ENCODE results near the gene FOXN1. TPM values are rescaled to one million over a fixed set of nuclear protein-coding genes. Genes with fewer than 3 reads are reported as not detected.
"Not testable (repeated sequence)": the region's sequence is repeated elsewhere in the genome, so short reads cannot be mapped to it uniquely, and the experiment has no call there.

FOXN1 gene
- total RNA-seq (not detected), polyA plus RNA-seq (ENCODE audit: insufficient read length in 2 of 2) (not detected)
- long read RNA-seq, donor 1, result 0 reads
- long read RNA-seq, donor 2, result 0 reads
- long read RNA-seq, donor 3, result 0 reads
- long read RNA-seq, donor 4, result 0 reads

- DNase-seq (ENCODE audit: low read depth in 4 of 6, low spot score in 6 of 6), result no peak
- no peak within 1 kb of the TSS for H3K27ac ChIP-seq (ENCODE audit: low read depth, low read length)
- H3K4me3 ChIP-seq (ENCODE audit: low read depth, low read length), result no peak within 1 kb of the TSS
- no peaks in the 10 kb centered on the region for H3K9me3 ChIP-seq (ENCODE audit: control insufficient read depth, insufficient read depth, low read length)
- WGBS (ENCODE audit: insufficient coverage), result 79% methylated on average over 20 of the region's 28 CpGs
- no peaks in the 10 kb centered on the region for H3K36me3 ChIP-seq (ENCODE audit: control insufficient read depth, insufficient read depth, low read length)
- H3K27me3 ChIP-seq (ENCODE audit: control insufficient read depth, insufficient read depth, low read length), result peaks cover 16% of the 10 kb centered on the region
- H3K4me1 ChIP-seq (ENCODE audit: control insufficient read depth, insufficient read depth, low read length), result peaks cover 3% of the 10 kb centered on the region
Measured at GRCh38 chr17:28505986-28506665, at the start of gene FOXN1. FOXN1 (plus strand) TSS chr17:28506348; CDS start chr17:28523970, 17,622 bp downstream.

- no peak for DNase-seq (ENCODE audit: low read depth in 4 of 6, low spot score in 6 of 6)
- WGBS (ENCODE audit: insufficient coverage), result no CpG with 5 or more reads among the region's 6 CpGs
- Histone ChIP-seq H3K27me3 (ENCODE audit: control insufficient read depth, insufficient read depth, low read length) (no peaks in the 10 kb centered on the region), H3K4me1 (ENCODE audit: control insufficient read depth, insufficient read depth, low read length) (no peaks in the 10 kb centered on the region), H3K36me3 (ENCODE audit: control insufficient read depth, insufficient read depth, low read length) (no peaks in the 10 kb centered on the region), H3K4me3 (ENCODE audit: low read depth, low read length) (no peak overlapping the region), H3K9me3 (ENCODE audit: control insufficient read depth, insufficient read depth, low read length) (no peaks in the 10 kb centered on the region), H3K27ac (ENCODE audit: low read depth, low read length) (no peak overlapping the region)
Measured at GRCh38 chr17:28457890-28458289, 48.3 kb upstream of the FOXN1 start.

- H3K4me3 ChIP-seq (ENCODE audit: low read depth, low read length); H3K4me1 ChIP-seq (ENCODE audit: control insufficient read depth, insufficient read depth, low read length); H3K27ac ChIP-seq (ENCODE audit: low read depth, low read length); H3K36me3 ChIP-seq (ENCODE audit: control insufficient read depth, insufficient read depth, low read length); DNase-seq (ENCODE audit: low read depth in 4 of 6, low spot score in 6 of 6); H3K27me3 ChIP-seq (ENCODE audit: control insufficient read depth, insufficient read depth, low read length); H3K9me3 ChIP-seq (ENCODE audit: control insufficient read depth, insufficient read depth, low read length): not testable (repeated sequence)
- 97% methylated on average over 13 of the region's 32 CpGs for WGBS (ENCODE audit: insufficient coverage)
Measured at GRCh38 chr17:28458881-28459280, 47.3 kb upstream of the FOXN1 start.

- DNase-seq (ENCODE audit: low read depth in 4 of 6, low spot score in 6 of 6), result no peak
- no peaks in the 10 kb centered on the region for H3K9me3 ChIP-seq (ENCODE audit: control insufficient read depth, insufficient read depth, low read length)
- H3K4me1 ChIP-seq (ENCODE audit: control insufficient read depth, insufficient read depth, low read length), result no peaks in the 10 kb centered on the region
- no peak overlapping the region for H3K4me3 ChIP-seq (ENCODE audit: low read depth, low read length)
- 93% methylated on average over 5 of the region's 10 CpGs for WGBS (ENCODE audit: insufficient coverage)
- no peaks in the 10 kb centered on the region for H3K36me3 ChIP-seq (ENCODE audit: control insufficient read depth, insufficient read depth, low read length)
- no peaks in the 10 kb centered on the region for H3K27me3 ChIP-seq (ENCODE audit: control insufficient read depth, insufficient read depth, low read length)
- no peak overlapping the region for H3K27ac ChIP-seq (ENCODE audit: low read depth, low read length)
Measured at GRCh38 chr17:28460901-28461300, 45.2 kb upstream of the FOXN1 start.

GRCh38 chr17:28466001-28466400 lies 40.1 kb upstream of the FOXN1 start:
- no peak for DNase-seq (ENCODE audit: low read depth in 4 of 6, low spot score in 6 of 6)
- Histone ChIP-seq H3K27me3 (ENCODE audit: control insufficient read depth, insufficient read depth, low read length) (peaks cover 3% of the 10 kb centered on the region), H3K36me3 (ENCODE audit: control insufficient read depth, insufficient read depth, low read length) (no peaks in the 10 kb centered on the region), H3K4me1 (ENCODE audit: control insufficient read depth, insufficient read depth, low read length) (no peaks in the 10 kb centered on the region), H3K9me3 (ENCODE audit: control insufficient read depth, insufficient read depth, low read length) (no peaks in the 10 kb centered on the region), H3K4me3 (ENCODE audit: low read depth, low read length) (no peak overlapping the region), H3K27ac (ENCODE audit: low read depth, low read length) (no peak overlapping the region)
- WGBS (ENCODE audit: insufficient coverage), result 76% methylated on average over 3 of the region's 9 CpGs

GRCh38 chr17:28466521-28467048 lies 39.6 kb upstream of the FOXN1 start:
- H3K4me3 ChIP-seq (ENCODE audit: low read depth, low read length), result no peak overlapping the region
- WGBS (ENCODE audit: insufficient coverage), result 41% methylated on average over 2 of the region's 5 CpGs
- no peaks in the 10 kb centered on the region for H3K36me3 ChIP-seq (ENCODE audit: control insufficient read depth, insufficient read depth, low read length)
- no peaks in the 10 kb centered on the region for H3K4me1 ChIP-seq (ENCODE audit: control insufficient read depth, insufficient read depth, low read length)
- no peaks in the 10 kb centered on the region for H3K9me3 ChIP-seq (ENCODE audit: control insufficient read depth, insufficient read depth, low read length)
- H3K27me3 ChIP-seq (ENCODE audit: control insufficient read depth, insufficient read depth, low read length), result peaks cover 3% of the 10 kb centered on the region
- DNase-seq (ENCODE audit: low read depth in 4 of 6, low spot score in 6 of 6), result no peak
- H3K27ac ChIP-seq (ENCODE audit: low read depth, low read length), result no peak overlapping the region

GRCh38 chr17:28467456-28468025 lies 38.6 kb upstream of the FOXN1 start:
- no peaks in the 10 kb centered on the region for H3K36me3 ChIP-seq (ENCODE audit: control insufficient read depth, insufficient read depth, low read length)
- no peaks in the 10 kb centered on the region for H3K9me3 ChIP-seq (ENCODE audit: control insufficient read depth, insufficient read depth, low read length)
- 91% methylated on average over 13 of the region's 17 CpGs for WGBS (ENCODE audit: insufficient coverage)
- H3K4me3 ChIP-seq (ENCODE audit: low read depth, low read length), result no peak overlapping the region
- peaks cover 3% of the 10 kb centered on the region for H3K27me3 ChIP-seq (ENCODE audit: control insufficient read depth, insufficient read depth, low read length)
- DNase-seq (ENCODE audit: low read depth in 4 of 6, low spot score in 6 of 6), result no peak
- no peaks in the 10 kb centered on the region for H3K4me1 ChIP-seq (ENCODE audit: control insufficient read depth, insufficient read depth, low read length)
- no peak overlapping the region for H3K27ac ChIP-seq (ENCODE audit: low read depth, low read length)

- whole genome bisulfite sequencing (ENCODE audit: insufficient coverage), result 89% methylated on average over 8 of the region's 20 CpGs
- not testable (repeated sequence) for H3K9me3 ChIP-seq (ENCODE audit: control insufficient read depth, insufficient read depth, low read length); H3K4me1 ChIP-seq (ENCODE audit: control insufficient read depth, insufficient read depth, low read length); H3K27me3 ChIP-seq (ENCODE audit: control insufficient read depth, insufficient read depth, low read length); H3K4me3 ChIP-seq (ENCODE audit: low read depth, low read length); DNase-seq (ENCODE audit: low read depth in 4 of 6, low spot score in 6 of 6); H3K36me3 ChIP-seq (ENCODE audit: control insufficient read depth, insufficient read depth, low read length); H3K27ac ChIP-seq (ENCODE audit: low read depth, low read length)
Measured at GRCh38 chr17:28468033-28468735, 38.0 kb upstream of the FOXN1 start.

GRCh38 chr17:28468781-28469180 lies 37.4 kb upstream of the FOXN1 start:
- Histone ChIP-seq H3K4me3 (ENCODE audit: low read depth, low read length) (no peak overlapping the region), H3K27ac (ENCODE audit: low read depth, low read length) (no peak overlapping the region), H3K36me3 (ENCODE audit: control insufficient read depth, insufficient read depth, low read length) (no peaks in the 10 kb centered on the region), H3K9me3 (ENCODE audit: control insufficient read depth, insufficient read depth, low read length) (no peaks in the 10 kb centered on the region), H3K27me3 (ENCODE audit: control insufficient read depth, insufficient read depth, low read length) (peaks cover 3% of the 10 kb centered on the region), H3K4me1 (ENCODE audit: control insufficient read depth, insufficient read depth, low read length) (no peaks in the 10 kb centered on the region)
- no peak for DNase-seq (ENCODE audit: low read depth in 4 of 6, low spot score in 6 of 6)
